NCI-H2081 treated with DMSO at 0.1 percent for 48 hours (cell line): ENCODE measurements around the gene ADAMTS16.

Source experiments
- DNase-seq: peaks from one replicate; lab custom pipeline; 2025; lab: John Stamatoyannopoulos, UW

The ADAMTS16 gene

GRCh38 chr5:5144441-5144840, 4.3 kb downstream of the ADAMTS16 start:
- no peak for DNase-seq

GRCh38 chr5:5145651-5146529, 5.8 kb downstream of the ADAMTS16 start:
- no peak for DNase-seq

- no peak for DNase-seq
Observed at GRCh38 chr5:5146530-5147160, 6.5 kb downstream of the ADAMTS16 start.

- DNase-seq, result no peak
Observed at GRCh38 chr5:5149154-5149553, 9.0 kb downstream of the ADAMTS16 start.

- DNase-seq, result no peak
Observed at GRCh38 chr5:5150667-5151066, 10.5 kb downstream of the ADAMTS16 start.

GRCh38 chr5:5154733-5155132, 14.6 kb downstream of the ADAMTS16 start:
- DNase-seq, result no peak

- no peak for DNase-seq
Observed at GRCh38 chr5:5155617-5156016, 15.5 kb downstream of the ADAMTS16 start.

GRCh38 chr5:5156471-5157082, 16.4 kb downstream of the ADAMTS16 start:
- no peak for DNase-seq

- no peak for DNase-seq
Observed at GRCh38 chr5:5158472-5158895, 18.4 kb downstream of the ADAMTS16 start.

GRCh38 chr5:5159282-5160103, 19.4 kb downstream of the ADAMTS16 start:
- DNase-seq, result no peak

GRCh38 chr5:5164163-5164562, 24.0 kb downstream of the ADAMTS16 start:
- no peak for DNase-seq

- no peak for DNase-seq
Observed at GRCh38 chr5:5165541-5166002, 25.4 kb downstream of the ADAMTS16 start.

GRCh38 chr5:5169466-5169865, 29.3 kb downstream of the ADAMTS16 start:
- no peak for DNase-seq

GRCh38 chr5:5178136-5178535, 38.0 kb downstream of the ADAMTS16 start:
- DNase-seq, result no peak

GRCh38 chr5:5178580-5178979, 38.5 kb downstream of the ADAMTS16 start:
- no peak for DNase-seq

GRCh38 chr5:5179079-5179478, 38.9 kb downstream of the ADAMTS16 start:
- DNase-seq, result no peak

- DNase-seq, result no peak
Observed at GRCh38 chr5:5179597-5179996, 39.5 kb downstream of the ADAMTS16 start.

- DNase-seq, result no peak
Observed at GRCh38 chr5:5181650-5182324, 41.7 kb downstream of the ADAMTS16 start.

- DNase-seq, result no peak
Observed at GRCh38 chr5:5182508-5183188, 42.5 kb downstream of the ADAMTS16 start.

GRCh38 chr5:5183189-5183699, 43.1 kb downstream of the ADAMTS16 start:
- no peak for DNase-seq

GRCh38 chr5:5183933-5184332, 43.8 kb downstream of the ADAMTS16 start:
- DNase-seq, result no peak
